Keratinocyte (primary cell): ENCODE results near the gene FHL1. TPM values are rescaled to one million over a fixed set of nuclear protein-coding genes. Genes with fewer than 3 reads are reported as not detected.
"Not testable (repeated sequence)": the region's sequence is repeated elsewhere in the genome, so short reads cannot be mapped to it uniquely, and the experiment has no call there.

Experiments
- DNase-seq: peaks from one replicate; pipeline ENCODE4 v3.0.0-alpha.2; 2011; ENCODE audit warnings: low read depth, missing footprints, low spot score
- FAIRE-seq: peaks from 2 replicates; lab custom pipeline; 2011; peaks lifted over from hg19 to GRCh38; lab: Jason Lieb, UNC
- H2AFZ ChIP-seq: 2 replicates; pipeline ENCODE4 v1.6.0; 2012; ENCODE audit warnings: low read length, control low read depth, inconsistent platforms; ENCODE audit not compliant: control insufficient read depth
- H3K27ac ChIP-seq: 2 replicates; pipeline ENCODE4 v1.5.1; 2011; ENCODE audit warnings: low read length; ENCODE audit not compliant: control insufficient read depth, insufficient read depth
- H3K27me3 ChIP-seq: 3 replicates; pipeline ENCODE4 v1.6.0; 2011; ENCODE audit warnings: low read length; ENCODE audit not compliant: control insufficient read depth, insufficient read depth; ENCODE audit errors: extremely low read depth
- H3K36me3 ChIP-seq, 2 experiments: 2 replicates in 1 of 2; 3 replicates in 1 of 2; pipeline ENCODE4 v1.5.1; 2011; ENCODE audit warnings: low read length in 2 of 2, mild to moderate bottlenecking in 1 of 2; ENCODE audit not compliant: control insufficient read depth in 2 of 2, insufficient read depth in 2 of 2; ENCODE audit errors: extremely low read depth in 1 of 2
- H3K4me1 ChIP-seq: 3 replicates; pipeline ENCODE4 v1.5.1; 2011; ENCODE audit warnings: low read length; ENCODE audit not compliant: control insufficient read depth, insufficient read depth; ENCODE audit errors: extremely low read depth
- H3K4me2 ChIP-seq: 3 replicates; pipeline ENCODE4 v1.6.0; 2011; ENCODE audit warnings: low read depth, low read length; ENCODE audit not compliant: control insufficient read depth, insufficient read depth; ENCODE audit errors: extremely low read depth
- H3K4me3 ChIP-seq, 3 experiments: fragments of 200-600 bp in 1 of 3; sonication (generic) in 1 of 3; 2 replicates in 2 of 3; 3 replicates in 1 of 3; pipeline ENCODE4 v1.5.1; 2011 to 2016; ENCODE audit warnings: low read length in 3 of 3, mild to moderate bottlenecking in 3 of 3, control low read depth in 2 of 3, inconsistent platforms in 1 of 3, low read depth in 1 of 3, mixed read lengths in 1 of 3, mixed run types in 1 of 3, moderate library complexity in 1 of 3; ENCODE audit not compliant: control insufficient read depth in 2 of 3, insufficient read depth in 2 of 3; ENCODE audit errors: extremely low read depth in 1 of 3
- H3K79me2 ChIP-seq: 2 replicates; pipeline ENCODE4 v1.6.0; 2012; ENCODE audit warnings: low read length; ENCODE audit not compliant: control insufficient read depth, insufficient read depth
- H3K9ac ChIP-seq: 3 replicates; pipeline ENCODE4 v1.6.0; 2011; ENCODE audit warnings: low read length; ENCODE audit not compliant: control insufficient read depth, insufficient read depth; ENCODE audit errors: extremely low read depth
- H3K9me1 ChIP-seq: 3 replicates; pipeline ENCODE4 v1.6.0; 2011; ENCODE audit warnings: low read length; ENCODE audit not compliant: control insufficient read depth, insufficient read depth; ENCODE audit errors: extremely low read depth
- H3K9me3 ChIP-seq: 2 replicates; pipeline ENCODE4 v1.5.1; 2012; ENCODE audit warnings: low read depth, low read length; ENCODE audit not compliant: control insufficient read depth
- H4K20me1 ChIP-seq: 3 replicates; pipeline ENCODE4 v1.6.0; 2011; ENCODE audit warnings: low read length; ENCODE audit not compliant: control insufficient read depth, insufficient read depth; ENCODE audit errors: extremely low read depth
- EZH2 ChIP-seq: IDR thresholded peaks from one replicate; pipeline ENCODE4 v1.6.1; 2012; ENCODE audit warnings: inconsistent platforms, mild to moderate bottlenecking, low read length, moderate library complexity
- dilution Hi-C: fragments of 300-500 bp; cut with MboI; formaldehyde crosslinking; loops from one replicate; pipeline ENCODE4 v1.7.0; 2020; ENCODE audit warnings: low sequenced_read_pairs; ENCODE audit not compliant: extremely low pct_ligation_motif_present
- polyA plus RNA-seq, 5 experiments: library from polyadenylated mRNA; depleted of rRNA in 3 of 5; stranded (reverse) in 3 of 5; stranded (forward) in 1 of 5; unstranded in 1 of 5; fragments of >200 nt; gene quantifications; 1 replicate in 1 of 5; 2 replicates in 3 of 5; 3 replicates in 1 of 5; pipeline versions ENCODE4 v1.2.1 to v1.2.3, GENCODE V29; 2011 to 2012; ENCODE audit warnings: missing spikeins in 2 of 5, low read depth in 1 of 5, low replicate concordance in 1 of 5
- TF ChIP-seq, protein P1 (sequence below), 3 experiments: IDR thresholded peaks in 1 of 3; conservative IDR thresholded peaks in 1 of 3; optimal IDR thresholded peaks in 1 of 3; 2 replicates in 2 of 3; 3 replicates in 1 of 3; pipeline versions ENCODE3 to v1.5.1; 2011; ENCODE audit warnings: low read length in 3 of 3, mild to moderate bottlenecking in 3 of 3, moderate library complexity in 2 of 3, control low read depth in 1 of 3, inconsistent platforms in 1 of 3; ENCODE audit not compliant: insufficient read depth in 2 of 3; ENCODE audit errors: extremely low read depth in 1 of 3

FHL1 gene
- polyA plus RNA-seq, 1 donor (not counting 4 experiments of a cell fraction or from before 2014, with no cell fraction given): 203 TPM

DNA sequence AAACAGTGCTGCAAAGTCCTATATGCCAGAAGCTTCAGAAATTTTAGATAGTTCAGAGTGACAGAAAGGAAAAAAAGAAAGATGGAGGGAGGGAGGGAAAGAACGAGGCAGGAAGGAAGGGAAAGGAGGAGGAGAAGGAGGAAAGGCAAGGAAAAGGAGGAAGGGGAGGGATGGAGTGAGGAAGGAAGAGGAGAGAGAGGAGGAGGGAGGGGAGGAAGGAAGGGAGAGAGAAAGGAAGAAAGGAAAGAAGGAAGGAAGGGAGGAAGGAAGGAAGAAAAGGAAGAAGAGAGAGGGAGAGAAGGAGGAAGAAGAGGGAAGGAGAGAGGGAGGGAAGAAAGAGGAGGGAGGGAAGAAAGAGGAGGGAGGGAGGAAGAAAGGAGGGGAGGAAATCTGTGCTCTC lies 42.4 kb upstream of the FHL1 start:
- Histone ChIP-seq H3K27ac (no peak overlapping the region), H4K20me1 (no peaks in the 10 kb centered on the region), H3K9me1 (no peaks in the 10 kb centered on the region), H3K36me3 (no peaks in the 10 kb centered on the region), H3K9me3 (no peaks in the 10 kb centered on the region), H3K4me2 (no peak overlapping the region), H3K27me3 (no peaks in the 10 kb centered on the region), H3K9ac (no peak overlapping the region), H3K4me1 (no peaks in the 10 kb centered on the region), H2AFZ (no peak overlapping the region), H3K4me3 (no peak overlapping the region), H3K79me2 (no peaks in the 10 kb centered on the region)
- TF ChIP-seq EZH2: no peak
- TF ChIP-seq, protein P1, sequence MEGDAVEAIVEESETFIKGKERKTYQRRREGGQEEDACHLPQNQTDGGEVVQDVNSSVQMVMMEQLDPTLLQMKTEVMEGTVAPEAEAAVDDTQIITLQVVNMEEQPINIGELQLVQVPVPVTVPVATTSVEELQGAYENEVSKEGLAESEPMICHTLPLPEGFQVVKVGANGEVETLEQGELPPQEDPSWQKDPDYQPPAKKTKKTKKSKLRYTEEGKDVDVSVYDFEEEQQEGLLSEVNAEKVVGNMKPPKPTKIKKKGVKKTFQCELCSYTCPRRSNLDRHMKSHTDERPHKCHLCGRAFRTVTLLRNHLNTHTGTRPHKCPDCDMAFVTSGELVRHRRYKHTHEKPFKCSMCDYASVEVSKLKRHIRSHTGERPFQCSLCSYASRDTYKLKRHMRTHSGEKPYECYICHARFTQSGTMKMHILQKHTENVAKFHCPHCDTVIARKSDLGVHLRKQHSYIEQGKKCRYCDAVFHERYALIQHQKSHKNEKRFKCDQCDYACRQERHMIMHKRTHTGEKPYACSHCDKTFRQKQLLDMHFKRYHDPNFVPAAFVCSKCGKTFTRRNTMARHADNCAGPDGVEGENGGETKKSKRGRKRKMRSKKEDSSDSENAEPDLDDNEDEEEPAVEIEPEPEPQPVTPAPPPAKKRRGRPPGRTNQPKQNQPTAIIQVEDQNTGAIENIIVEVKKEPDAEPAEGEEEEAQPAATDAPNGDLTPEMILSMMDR (optimal IDR thresholded peaks at IDR 0.05 in 1 of 3, IDR thresholded peaks at IDR 0.05 in 1 of 3, conservative IDR thresholded peaks at IDR 0.05 in 1 of 3; ENCODE audit: extremely low read depth in 1 of 3, insufficient read depth in 2 of 3, low read length in 3 of 3): no peak
- dilution Hi-C loops: no loop called here
- FAIRE-seq (no peak), DNase-seq (no peak)

DNA sequence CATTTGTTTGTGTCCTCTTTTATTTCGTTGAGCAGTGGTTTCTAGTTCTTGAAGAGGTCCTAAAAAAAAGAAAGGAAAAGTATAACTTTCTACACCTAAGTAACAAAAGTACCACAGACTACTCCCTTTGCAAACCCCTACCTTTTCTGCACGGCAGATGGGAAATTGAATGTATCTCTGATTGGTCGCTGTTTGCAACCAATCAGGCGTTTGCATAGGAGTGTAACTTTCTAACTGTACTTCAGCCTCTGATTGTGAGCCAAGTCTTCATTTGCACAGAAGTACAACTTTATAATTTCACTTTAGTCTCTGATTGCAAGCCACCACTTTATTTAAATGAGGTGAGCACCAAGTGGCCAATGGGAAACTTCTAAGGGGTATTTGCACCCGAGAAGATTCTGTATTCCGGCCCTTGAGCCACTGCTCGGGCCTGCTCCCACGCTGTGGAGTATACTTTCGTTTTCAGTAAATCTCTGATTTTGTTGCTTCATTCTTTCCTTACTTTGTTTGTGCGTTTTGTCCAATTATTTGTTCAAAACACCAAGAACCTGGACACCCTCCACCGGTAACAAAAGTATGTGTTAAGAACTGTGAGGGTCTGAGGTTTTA lies 40.3 kb upstream of the FHL1 start:
- Histone ChIP-seq H3K4me2 (no peak overlapping the region), H3K4me1 (no peaks in the 10 kb centered on the region), H3K9me3 (no peaks in the 10 kb centered on the region), H3K9me1 (no peaks in the 10 kb centered on the region), H3K27ac (no peak overlapping the region), H3K9ac (no peak overlapping the region), H3K79me2 (no peaks in the 10 kb centered on the region), H3K4me3 (no peak overlapping the region), H3K27me3 (no peaks in the 10 kb centered on the region), H3K36me3 (no peaks in the 10 kb centered on the region), H4K20me1 (no peaks in the 10 kb centered on the region), H2AFZ (no peak overlapping the region)
- TF ChIP-seq, protein P1 (optimal IDR thresholded peaks at IDR 0.05 in 1 of 3, IDR thresholded peaks at IDR 0.05 in 1 of 3, conservative IDR thresholded peaks at IDR 0.05 in 1 of 3; ENCODE audit: extremely low read depth in 1 of 3, insufficient read depth in 2 of 3, low read length in 3 of 3): no peak
- TF ChIP-seq EZH2: no peak
- dilution Hi-C loops: no loop called here
- DNase-seq: no peak
- no peak for FAIRE-seq

DNA sequence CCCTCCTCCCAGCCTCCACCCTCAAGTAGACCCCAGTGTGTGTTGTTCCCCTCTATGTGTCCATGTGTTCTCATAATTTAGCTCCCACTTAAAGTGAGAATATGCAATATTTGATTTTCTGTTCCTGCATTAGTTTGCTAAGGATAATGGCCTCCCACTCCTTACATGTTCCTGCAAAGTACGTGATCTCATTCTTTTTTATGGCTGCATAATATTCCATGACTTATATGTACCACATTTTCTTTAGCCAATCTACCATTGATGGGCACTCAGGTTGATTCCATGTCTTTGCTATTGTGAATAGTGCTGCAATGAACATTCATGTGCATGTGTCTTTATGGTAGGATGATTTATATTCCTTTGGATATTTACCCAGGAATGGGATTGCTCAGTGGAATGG lies 38.4 kb upstream of the FHL1 start:
- H3K27me3 ChIP-seq, H3K36me3 ChIP-seq, H3K4me1 ChIP-seq, H3K4me3 ChIP-seq, H2AFZ ChIP-seq, H3K79me2 ChIP-seq, H3K4me2 ChIP-seq, H3K9me1 ChIP-seq, H3K9ac ChIP-seq, H3K9me3 ChIP-seq, FAIRE-seq, DNase-seq, dilution Hi-C loops, H3K27ac ChIP-seq, H4K20me1 ChIP-seq: not testable (repeated sequence)
